Measurements from ENCODE around the gene ACSS3.

GRCh38 chr12:81088221-81088620 lies 10.3 kb downstream of the ACSS3 start:
- TF ChIP-seq, protein P1, sequence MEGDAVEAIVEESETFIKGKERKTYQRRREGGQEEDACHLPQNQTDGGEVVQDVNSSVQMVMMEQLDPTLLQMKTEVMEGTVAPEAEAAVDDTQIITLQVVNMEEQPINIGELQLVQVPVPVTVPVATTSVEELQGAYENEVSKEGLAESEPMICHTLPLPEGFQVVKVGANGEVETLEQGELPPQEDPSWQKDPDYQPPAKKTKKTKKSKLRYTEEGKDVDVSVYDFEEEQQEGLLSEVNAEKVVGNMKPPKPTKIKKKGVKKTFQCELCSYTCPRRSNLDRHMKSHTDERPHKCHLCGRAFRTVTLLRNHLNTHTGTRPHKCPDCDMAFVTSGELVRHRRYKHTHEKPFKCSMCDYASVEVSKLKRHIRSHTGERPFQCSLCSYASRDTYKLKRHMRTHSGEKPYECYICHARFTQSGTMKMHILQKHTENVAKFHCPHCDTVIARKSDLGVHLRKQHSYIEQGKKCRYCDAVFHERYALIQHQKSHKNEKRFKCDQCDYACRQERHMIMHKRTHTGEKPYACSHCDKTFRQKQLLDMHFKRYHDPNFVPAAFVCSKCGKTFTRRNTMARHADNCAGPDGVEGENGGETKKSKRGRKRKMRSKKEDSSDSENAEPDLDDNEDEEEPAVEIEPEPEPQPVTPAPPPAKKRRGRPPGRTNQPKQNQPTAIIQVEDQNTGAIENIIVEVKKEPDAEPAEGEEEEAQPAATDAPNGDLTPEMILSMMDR (IDR thresholded peaks at IDR 0.05), result no peak
- TF ChIP-seq EZH2 (IDR thresholded peaks at IDR 0.05; ENCODE audit: borderline replicate concordance, insufficient read depth, low read depth, low read length, poor library complexity, severe bottlenecking), result no peak
